GM12878 (cell line): ENCODE results near the gene WWOX. TPM values are rescaled to one million over a fixed set of nuclear protein-coding genes. Genes with fewer than 3 reads are reported as not detected.

Experiments
- MTA2 ChIP-seq: fragments of 450-650 bp; IDR thresholded peaks from 2 replicates; pipeline ENCODE4 v1.6.1; 2016; ENCODE audit warnings: low read depth, mild to moderate bottlenecking, moderate library complexity
- MYB ChIP-seq: fragments of 150-350 bp; IDR thresholded peaks from 2 replicates; pipeline ENCODE4 v1.6.1; 2014; ENCODE audit warnings: mild to moderate bottlenecking, low read depth, low read length, borderline replicate concordance
- polyA plus RNA-seq, 11 experiments: library from polyadenylated mRNA; depleted of rRNA in 4 of 11; unstranded in 6 of 11; stranded (reverse) in 5 of 11; fragments of >200 nt; fragmentation: Nextera tagmentation in 4 of 11; fragmentation: Illumina TruSeq in 1 of 11; extraction: Ambion mirVana in 4 of 11; extraction: Trizol in 1 of 11; gene quantifications; 1 replicate in 1 of 11; 2 replicates in 10 of 11; pipeline versions ENCODE4 v1.2.1 to v1.2.3, GENCODE V29; 2011 to 2016; ENCODE audit warnings: inconsistent platforms in 2 of 11, missing spikeins in 2 of 11, low read depth in 1 of 11
- small RNA-seq: library from RNA; depleted of rRNA; stranded (forward); fragments of <200 nt; gene quantifications from one replicate; pipeline ENCODE3, GENCODE V24; 2014
- total RNA-seq, 4 experiments: library from RNA; depleted of rRNA in 3 of 4; stranded (reverse); fragments of >200 nt in 3 of 4; fragmentation: Illumina TruSeq in 1 of 4; extraction: Trizol in 1 of 4; gene quantifications; 2 replicates each; pipeline versions ENCODE4 v1.2.1 to v1.2.3, GENCODE V29; 2013 to 2021
- TF ChIP-seq, protein P1 (sequence below): IDR thresholded peaks from 2 replicates; pipeline ENCODE4 v1.6.1; 2012; ENCODE audit warnings: mild to moderate bottlenecking, low read depth, low read length
- TF ChIP-seq, protein P2 (sequence below): fragments of 450-650 bp; IDR thresholded peaks from 2 replicates; pipeline ENCODE4 v1.6.1; 2017; ENCODE audit warnings: mild to moderate bottlenecking, moderate library complexity

The WWOX gene
- total and polyA plus RNA-seq, 10 of the 15 experiments (the other 5 are each of a cell fraction or from before 2014, with no cell fraction given): 2.8 to 24.4 (median 17.8) TPM

DNA sequence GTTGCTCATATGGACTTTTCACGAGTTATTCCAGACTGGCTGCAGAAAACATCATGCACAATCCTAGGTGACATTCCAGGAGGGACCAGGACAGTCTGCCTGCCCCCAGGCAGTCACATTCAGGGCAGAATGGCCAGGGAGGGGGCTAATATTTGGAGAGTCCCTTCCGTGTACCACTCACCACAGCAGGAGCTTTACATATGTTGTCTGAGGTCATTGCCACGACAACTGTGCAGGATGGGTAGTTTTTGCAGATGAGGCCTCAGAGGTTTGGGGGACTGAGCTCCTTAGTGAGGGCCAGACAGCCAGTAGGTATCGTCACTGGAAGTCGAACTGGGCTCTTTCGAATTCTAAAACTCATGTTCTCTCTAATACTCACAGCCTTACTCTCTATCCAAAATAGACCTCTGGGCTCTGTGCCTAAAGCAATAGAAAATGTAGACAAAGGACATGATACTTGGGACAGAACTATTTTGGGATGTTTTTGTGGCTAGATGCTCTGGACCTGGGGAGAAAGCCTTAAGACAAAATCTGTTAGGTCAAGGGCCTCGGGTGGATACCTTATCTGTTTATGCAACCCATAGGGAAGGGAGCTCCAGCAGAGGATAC is 1162.6 kb downstream of the WWOX start (continued):
- TF ChIP-seq, protein P1, sequence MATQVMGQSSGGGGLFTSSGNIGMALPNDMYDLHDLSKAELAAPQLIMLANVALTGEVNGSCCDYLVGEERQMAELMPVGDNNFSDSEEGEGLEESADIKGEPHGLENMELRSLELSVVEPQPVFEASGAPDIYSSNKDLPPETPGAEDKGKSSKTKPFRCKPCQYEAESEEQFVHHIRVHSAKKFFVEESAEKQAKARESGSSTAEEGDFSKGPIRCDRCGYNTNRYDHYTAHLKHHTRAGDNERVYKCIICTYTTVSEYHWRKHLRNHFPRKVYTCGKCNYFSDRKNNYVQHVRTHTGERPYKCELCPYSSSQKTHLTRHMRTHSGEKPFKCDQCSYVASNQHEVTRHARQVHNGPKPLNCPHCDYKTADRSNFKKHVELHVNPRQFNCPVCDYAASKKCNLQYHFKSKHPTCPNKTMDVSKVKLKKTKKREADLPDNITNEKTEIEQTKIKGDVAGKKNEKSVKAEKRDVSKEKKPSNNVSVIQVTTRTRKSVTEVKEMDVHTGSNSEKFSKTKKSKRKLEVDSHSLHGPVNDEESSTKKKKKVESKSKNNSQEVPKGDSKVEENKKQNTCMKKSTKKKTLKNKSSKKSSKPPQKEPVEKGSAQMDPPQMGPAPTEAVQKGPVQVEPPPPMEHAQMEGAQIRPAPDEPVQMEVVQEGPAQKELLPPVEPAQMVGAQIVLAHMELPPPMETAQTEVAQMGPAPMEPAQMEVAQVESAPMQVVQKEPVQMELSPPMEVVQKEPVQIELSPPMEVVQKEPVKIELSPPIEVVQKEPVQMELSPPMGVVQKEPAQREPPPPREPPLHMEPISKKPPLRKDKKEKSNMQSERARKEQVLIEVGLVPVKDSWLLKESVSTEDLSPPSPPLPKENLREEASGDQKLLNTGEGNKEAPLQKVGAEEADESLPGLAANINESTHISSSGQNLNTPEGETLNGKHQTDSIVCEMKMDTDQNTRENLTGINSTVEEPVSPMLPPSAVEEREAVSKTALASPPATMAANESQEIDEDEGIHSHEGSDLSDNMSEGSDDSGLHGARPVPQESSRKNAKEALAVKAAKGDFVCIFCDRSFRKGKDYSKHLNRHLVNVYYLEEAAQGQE: no peak
- no peak for TF ChIP-seq MTA2
- TF ChIP-seq, protein P2, sequence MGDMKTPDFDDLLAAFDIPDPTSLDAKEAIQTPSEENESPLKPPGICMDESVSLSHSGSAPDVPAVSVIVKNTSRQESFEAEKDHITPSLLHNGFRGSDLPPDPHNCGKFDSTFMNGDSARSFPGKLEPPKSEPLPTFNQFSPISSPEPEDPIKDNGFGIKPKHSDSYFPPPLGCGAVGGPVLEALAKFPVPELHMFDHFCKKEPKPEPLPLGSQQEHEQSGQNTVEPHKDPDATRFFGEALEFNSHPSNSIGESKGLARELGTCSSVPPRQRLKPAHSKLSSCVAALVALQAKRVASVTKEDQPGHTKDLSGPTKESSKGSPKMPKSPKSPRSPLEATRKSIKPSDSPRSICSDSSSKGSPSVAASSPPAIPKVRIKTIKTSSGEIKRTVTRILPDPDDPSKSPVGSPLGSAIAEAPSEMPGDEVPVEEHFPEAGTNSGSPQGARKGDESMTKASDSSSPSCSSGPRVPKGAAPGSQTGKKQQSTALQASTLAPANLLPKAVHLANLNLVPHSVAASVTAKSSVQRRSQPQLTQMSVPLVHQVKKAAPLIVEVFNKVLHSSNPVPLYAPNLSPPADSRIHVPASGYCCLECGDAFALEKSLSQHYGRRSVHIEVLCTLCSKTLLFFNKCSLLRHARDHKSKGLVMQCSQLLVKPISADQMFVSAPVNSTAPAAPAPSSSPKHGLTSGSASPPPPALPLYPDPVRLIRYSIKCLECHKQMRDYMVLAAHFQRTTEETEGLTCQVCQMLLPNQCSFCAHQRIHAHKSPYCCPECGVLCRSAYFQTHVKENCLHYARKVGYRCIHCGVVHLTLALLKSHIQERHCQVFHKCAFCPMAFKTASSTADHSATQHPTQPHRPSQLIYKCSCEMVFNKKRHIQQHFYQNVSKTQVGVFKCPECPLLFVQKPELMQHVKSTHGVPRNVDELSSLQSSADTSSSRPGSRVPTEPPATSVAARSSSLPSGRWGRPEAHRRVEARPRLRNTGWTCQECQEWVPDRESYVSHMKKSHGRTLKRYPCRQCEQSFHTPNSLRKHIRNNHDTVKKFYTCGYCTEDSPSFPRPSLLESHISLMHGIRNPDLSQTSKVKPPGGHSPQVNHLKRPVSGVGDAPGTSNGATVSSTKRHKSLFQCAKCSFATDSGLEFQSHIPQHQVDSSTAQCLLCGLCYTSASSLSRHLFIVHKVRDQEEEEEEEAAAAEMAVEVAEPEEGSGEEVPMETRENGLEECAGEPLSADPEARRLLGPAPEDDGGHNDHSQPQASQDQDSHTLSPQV: no peak
- TF ChIP-seq MYB: no peak

Small RNA genes within 50 kb of the gene (small RNA-seq; reads per million reads assigned to genes)
- not detected for gene AC027279.3

Other genes starting within 250 kb of the WWOX start
- gene CLEC3A, start 77.1 kb upstream of the WWOX start, total RNA-seq (2014; rRNA removed): not detected in 2 replicates
- gene CLEC3A, start 77.1 kb upstream of the WWOX start, total RNA-seq (2014; rRNA removed; fragmentation: Illumina TruSeq; extraction: Trizol): not detected in 2 replicates
- not detected in 2 replicates for gene CLEC3A, start 77.1 kb upstream of the WWOX start, total RNA-seq (2021)
- not detected in 2 replicates for gene CLEC3A, start 77.1 kb upstream of the WWOX start, polyA plus RNA-seq (2011; rRNA removed)
- not detected in 2 replicates for gene CLEC3A, start 77.1 kb upstream of the WWOX start, polyA plus RNA-seq (2014; fragmentation: Illumina TruSeq; extraction: Trizol)
- not detected for gene CLEC3A, start 77.1 kb upstream of the WWOX start, polyA plus RNA-seq (2014; fragmentation: Nextera tagmentation; extraction: Ambion mirVana)
- not detected in 2 replicates for gene CLEC3A, start 77.1 kb upstream of the WWOX start, polyA plus RNA-seq (2014; rRNA removed)
- gene CLEC3A, start 77.1 kb upstream of the WWOX start, polyA plus RNA-seq (2016; fragmentation: Nextera tagmentation; extraction: Ambion mirVana): not detected